Brain microvascular endothelial cell (primary cell): ENCODE measurements around the gene EPHB2.

Experiments
- DNase-seq: peaks from one replicate; pipeline ENCODE4 v3.0.0-alpha.2; 2020
- H3K27ac ChIP-seq: fragments of 250-450 bp; sonication (Bioruptor Pico); 2 replicates; pipeline ENCODE4 v1.5.1; 2020; ENCODE audit warnings: mild to moderate bottlenecking, moderate library complexity
- H3K27me3 ChIP-seq: fragments of 250-450 bp; sonication (Bioruptor Pico); replicated peaks from 2 replicates; pipeline ENCODE4 v1.5.1; 2020; ENCODE audit warnings: mild to moderate bottlenecking
- H3K36me3 ChIP-seq: fragments of 250-450 bp; sonication (Bioruptor Pico); replicated peaks from 2 replicates; pipeline ENCODE4 v1.5.1; 2020; ENCODE audit warnings: mild to moderate bottlenecking
- H3K4me3 ChIP-seq: 2 replicates; pipeline ENCODE4 v1.5.1; 2011; ENCODE audit warnings: low read depth, mild to moderate bottlenecking, control low read depth, low read length, moderate library complexity
- in situ Hi-C: cut with HindIII; loops from 2 replicates; pipeline ENCODE4 v1.10.0; 2017; ENCODE audit warnings: low sequenced_read_pairs, low pct_ligation_motif_present
- TF ChIP-seq, protein P1 (sequence below): IDR thresholded peaks from 2 replicates; pipeline ENCODE4 v1.5.1; 2011; ENCODE audit warnings: low read depth, mild to moderate bottlenecking, moderate library complexity, low read length, control low read depth, inconsistent platforms; ENCODE audit errors: missing control alignments

EPHB2 gene

GRCh38 chr1:22861764-22862440 is 151.3 kb downstream of the EPHB2 start:
- H3K36me3 ChIP-seq = peaks cover 10% of the 10 kb centered on the region
- in situ Hi-C loops = no loop called here
- H3K4me3 ChIP-seq = no peak overlapping the region
- H3K27ac ChIP-seq = peak overlapping the region; percentile 13
- H3K27me3 ChIP-seq = no peaks in the 10 kb centered on the region
- DNase-seq = peak; percentile 79
- TF ChIP-seq, protein P1, sequence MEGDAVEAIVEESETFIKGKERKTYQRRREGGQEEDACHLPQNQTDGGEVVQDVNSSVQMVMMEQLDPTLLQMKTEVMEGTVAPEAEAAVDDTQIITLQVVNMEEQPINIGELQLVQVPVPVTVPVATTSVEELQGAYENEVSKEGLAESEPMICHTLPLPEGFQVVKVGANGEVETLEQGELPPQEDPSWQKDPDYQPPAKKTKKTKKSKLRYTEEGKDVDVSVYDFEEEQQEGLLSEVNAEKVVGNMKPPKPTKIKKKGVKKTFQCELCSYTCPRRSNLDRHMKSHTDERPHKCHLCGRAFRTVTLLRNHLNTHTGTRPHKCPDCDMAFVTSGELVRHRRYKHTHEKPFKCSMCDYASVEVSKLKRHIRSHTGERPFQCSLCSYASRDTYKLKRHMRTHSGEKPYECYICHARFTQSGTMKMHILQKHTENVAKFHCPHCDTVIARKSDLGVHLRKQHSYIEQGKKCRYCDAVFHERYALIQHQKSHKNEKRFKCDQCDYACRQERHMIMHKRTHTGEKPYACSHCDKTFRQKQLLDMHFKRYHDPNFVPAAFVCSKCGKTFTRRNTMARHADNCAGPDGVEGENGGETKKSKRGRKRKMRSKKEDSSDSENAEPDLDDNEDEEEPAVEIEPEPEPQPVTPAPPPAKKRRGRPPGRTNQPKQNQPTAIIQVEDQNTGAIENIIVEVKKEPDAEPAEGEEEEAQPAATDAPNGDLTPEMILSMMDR = peak; percentile 99

GRCh38 chr1:22862752-22863151 is 152.1 kb downstream of the EPHB2 start:
- Histone ChIP-seq H3K4me3 (no peak overlapping the region), H3K27ac (no peak overlapping the region), H3K36me3 (peaks cover 11% of the 10 kb centered on the region), H3K27me3 (no peaks in the 10 kb centered on the region)
- TF ChIP-seq, protein P1 = no peak
- DNase-seq = no peak
- in situ Hi-C loops = no loop called here

- Histone ChIP-seq H3K27ac (no peak overlapping the region), H3K36me3 (peaks cover 11% of the 10 kb centered on the region), H3K4me3 (no peak overlapping the region), H3K27me3 (no peaks in the 10 kb centered on the region)
- in situ Hi-C loops = no loop called here
- no peak for DNase-seq
- TF ChIP-seq, protein P1 = no peak
Observed at GRCh38 chr1:22863766-22864165, 153.1 kb downstream of the EPHB2 start.

DNA sequence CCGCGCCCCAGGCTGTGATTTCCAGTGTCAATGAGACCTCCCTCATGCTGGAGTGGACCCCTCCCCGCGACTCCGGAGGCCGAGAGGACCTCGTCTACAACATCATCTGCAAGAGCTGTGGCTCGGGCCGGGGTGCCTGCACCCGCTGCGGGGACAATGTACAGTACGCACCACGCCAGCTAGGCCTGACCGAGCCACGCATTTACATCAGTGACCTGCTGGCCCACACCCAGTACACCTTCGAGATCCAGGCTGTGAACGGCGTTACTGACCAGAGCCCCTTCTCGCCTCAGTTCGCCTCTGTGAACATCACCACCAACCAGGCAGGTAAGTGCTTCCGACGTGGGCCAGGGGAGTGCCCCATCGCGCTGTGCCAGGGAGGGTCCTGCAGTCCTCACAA is 154.2 kb downstream of the EPHB2 start:
- no peak overlapping the region for H3K4me3 ChIP-seq
- no peak for DNase-seq
- H3K27me3 ChIP-seq = no peaks in the 10 kb centered on the region
- in situ Hi-C loops = no loop called here
- no peak overlapping the region for H3K27ac ChIP-seq
- TF ChIP-seq, protein P1 = no peak
- peaks cover 11% of the 10 kb centered on the region for H3K36me3 ChIP-seq

- Histone ChIP-seq H3K27ac (no peak overlapping the region), H3K27me3 (no peaks in the 10 kb centered on the region), H3K36me3 (peaks cover 11% of the 10 kb centered on the region), H3K4me3 (no peak overlapping the region)
- TF ChIP-seq, protein P1 = no peak
- in situ Hi-C loops = no loop called here
- no peak for DNase-seq
Observed at GRCh38 chr1:22865736-22866135, 155.1 kb downstream of the EPHB2 start.

- in situ Hi-C loops = no loop called here
- Histone ChIP-seq H3K36me3 (peaks cover 11% of the 10 kb centered on the region), H3K4me3 (no peak overlapping the region), H3K27me3 (no peaks in the 10 kb centered on the region), H3K27ac (no peak overlapping the region)
- TF ChIP-seq, protein P1 = no peak
- DNase-seq = no peak
Observed at GRCh38 chr1:22866868-22867267, 156.2 kb downstream of the EPHB2 start.
